ENCODE results near the gene SERPINB6. TPM values are rescaled to one million over a fixed set of nuclear protein-coding genes. Genes with fewer than 3 reads are reported as not detected.

The SERPINB6 gene
- total RNA-seq, 3 donors from 2014 or later = 134 to 147 (median 142) TPM

- H3K4me1 ChIP-seq (ENCODE audit: low read depth) = peaks cover 50% of the 10 kb centered on the region
- H3K36me3 ChIP-seq (ENCODE audit: low read depth) = no peaks in the 10 kb centered on the region
- H3K4me3 ChIP-seq = no peak overlapping the region
- no peak for ATAC-seq
- intact Hi-C loops (cut with DNase I, micrococcal nuclease) = no loop called here
- DNase-seq = peak in 2 of 3 donors; percentile 67 to 71
- TF ChIP-seq CTCF (IDR thresholded peaks at IDR 0.05) = no peak
- H3K9me3 ChIP-seq = no peaks in the 10 kb centered on the region
Observed at GRCh38 chr6:2984738-2985406, 13.5 kb upstream of the SERPINB6 start.

DNA sequence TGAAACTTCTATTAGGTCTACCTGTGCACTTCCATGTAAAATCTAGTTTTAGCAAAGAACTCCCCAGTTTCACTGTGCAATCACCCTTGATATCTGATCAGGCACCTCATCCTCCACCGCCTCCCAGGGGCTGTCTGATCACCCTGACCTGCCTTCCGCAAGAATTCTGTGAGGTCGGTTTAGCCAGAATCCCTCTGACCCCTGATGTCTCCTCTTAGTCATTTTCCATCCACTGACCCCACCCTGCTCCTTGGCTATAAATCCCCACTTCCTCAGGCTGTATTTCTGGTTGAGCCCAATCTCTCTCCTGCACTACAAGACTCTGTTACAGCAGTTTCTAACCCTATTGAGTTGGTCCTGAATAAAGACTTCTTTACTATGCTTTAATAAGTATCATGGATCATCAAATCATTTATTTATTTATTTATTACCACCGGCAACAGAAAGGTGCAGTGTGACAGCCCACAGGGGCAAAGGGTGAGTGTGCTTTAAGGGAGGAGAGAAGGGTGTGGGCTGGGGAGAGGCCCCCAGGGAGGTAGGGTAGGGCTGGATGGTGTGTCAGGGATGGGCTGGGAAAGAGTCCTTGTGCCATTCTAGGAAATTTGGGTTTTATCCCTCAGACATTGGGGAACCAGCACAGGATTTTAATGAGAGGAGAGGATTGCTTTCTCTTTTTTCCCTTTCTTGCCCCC lies 11.2 kb upstream of the SERPINB6 start:
- DNase-seq (peak in 1 of 3 donors; percentile 53), ATAC-seq (peak; percentile 56)
- no peaks in the 10 kb centered on the region for H3K36me3 ChIP-seq (ENCODE audit: low read depth)
- TF ChIP-seq CTCF (IDR thresholded peaks at IDR 0.05) = no peak
- H3K4me3 ChIP-seq = no peak overlapping the region
- peaks cover 55% of the 10 kb centered on the region for H3K4me1 ChIP-seq (ENCODE audit: low read depth)
- no peaks in the 10 kb centered on the region for H3K9me3 ChIP-seq
- intact Hi-C loops (cut with DNase I, micrococcal nuclease) = no loop called here

GRCh38 chr6:2980465-2980855 lies 9.1 kb upstream of the SERPINB6 start:
- TF ChIP-seq CTCF (IDR thresholded peaks at IDR 0.05) = no peak
- Histone ChIP-seq H3K9me3 (no peaks in the 10 kb centered on the region), H3K4me3 (no peak overlapping the region), H3K36me3 (ENCODE audit: low read depth) (no peaks in the 10 kb centered on the region), H3K4me1 (ENCODE audit: low read depth) (peaks cover 42% of the 10 kb centered on the region)
- no peak for DNase-seq
- intact Hi-C loops (cut with DNase I, micrococcal nuclease) = no loop called here
- peak; percentile 50 for ATAC-seq

GRCh38 chr6:2979819-2980464 lies 8.6 kb upstream of the SERPINB6 start:
- Histone ChIP-seq H3K4me3 (no peak overlapping the region), H3K4me1 (ENCODE audit: low read depth) (peaks cover 42% of the 10 kb centered on the region), H3K36me3 (ENCODE audit: low read depth) (no peaks in the 10 kb centered on the region), H3K9me3 (no peaks in the 10 kb centered on the region)
- TF ChIP-seq CTCF (IDR thresholded peaks at IDR 0.05) = no peak
- peak; percentile 67 for ATAC-seq
- intact Hi-C loops (cut with DNase I, micrococcal nuclease) = no loop called here
- DNase-seq = no peak

- no peak for DNase-seq
- Histone ChIP-seq H3K36me3 (ENCODE audit: low read depth) (no peaks in the 10 kb centered on the region), H3K4me3 (no peak overlapping the region), H3K9me3 (no peaks in the 10 kb centered on the region), H3K4me1 (ENCODE audit: low read depth) (peaks cover 42% of the 10 kb centered on the region)
- intact Hi-C loops (cut with DNase I, micrococcal nuclease) = no loop called here
- no peak for ATAC-seq
- no peak for TF ChIP-seq CTCF (IDR thresholded peaks at IDR 0.05)
Observed at GRCh38 chr6:2978923-2979322, 7.6 kb upstream of the SERPINB6 start.
